HepG2 (cell line): ENCODE measurements around the gene TBC1D7. TPM values are rescaled to one million over a fixed set of nuclear protein-coding genes. Genes with fewer than 3 reads are reported as not detected.

ENCODE experiments used
- ATAC-seq: fragments of 200-7000 bp; cut with Tn5 transposase; 3 replicates; pipeline ENCODE4 v1.9.1; 2020; ENCODE audit warnings: mild to moderate bottlenecking, moderate library complexity
- BruUV-seq: library from RNA; stranded (reverse); fragments of 400-500 nt; replicated peaks from 2 replicates; lab custom pipeline; 2021; lab: Mats Ljungman, UMichigan
- CTCF ChIA-PET: fragments of 300-600 bp; formaldehyde crosslinking; extraction: SDS; loops from one replicate; lab custom pipeline; 2021; ENCODE audit warnings: low total read pairs, inconsistent platforms, low intra/inter-chr PET ratio; lab: Yijun Ruan, JAX
- POLR2A ChIA-PET: fragments of 350-600 bp; sonication (Branson Sonifier 250); formaldehyde crosslinking; loops from one replicate; lab custom pipeline; 2020; ENCODE audit warnings: antibody characterized with exemption, inconsistent platforms; lab: Yijun Ruan, JAX
- DNase-seq: peaks from one replicate; pipeline ENCODE4 v3.0.0-alpha.2; 2015; ENCODE audit warnings: low spot score
- FAIRE-seq: peaks from 3 replicates; lab custom pipeline; 2011; peaks lifted over from hg19 to GRCh38; lab: Jason Lieb, UNC
- H2AFZ ChIP-seq: one replicate; pipeline ENCODE4 v1.6.1; 2011; ENCODE audit warnings: low read length, inconsistent platforms
- H3K27ac ChIP-seq: fragments of 300-600 bp; 3 replicates; pipeline ENCODE4 v1.8.0; 2011; ENCODE audit warnings: mixed run types, mild to moderate bottlenecking, mixed read lengths, low read length, inconsistent platforms; ENCODE audit not compliant: insufficient read depth; ENCODE audit errors: extremely low read length
- H3K27me3 ChIP-seq, 2 experiments: fragments of 200-600 bp in 1 of 2; 2 replicates in 1 of 2; 3 replicates in 1 of 2; pipeline versions ENCODE4 v1.6.0 to v1.8.0; 2011; ENCODE audit warnings: low read length in 2 of 2, mild to moderate bottlenecking in 2 of 2, moderate library complexity in 2 of 2, inconsistent platforms in 1 of 2; ENCODE audit not compliant: insufficient read depth in 2 of 2, control insufficient read depth in 1 of 2
- H3K36me3 ChIP-seq, 2 experiments: fragments of 200-600 bp in 1 of 2; replicated peaks in 1 of 2; 2 replicates in 1 of 2; 3 replicates in 1 of 2; pipeline versions ENCODE4 v1.5.1 to v1.8.0; 2011; ENCODE audit warnings: low read length in 2 of 2, inconsistent platforms in 1 of 2; ENCODE audit not compliant: insufficient read depth in 2 of 2, control insufficient read depth in 1 of 2
- H3K4me1 ChIP-seq: 2 replicates; pipeline ENCODE4 v1.5.1; 2012; ENCODE audit warnings: low read length, inconsistent platforms; ENCODE audit not compliant: insufficient read depth
- H3K4me2 ChIP-seq: 2 replicates; pipeline ENCODE4 v1.6.0; 2011; ENCODE audit warnings: low read depth, low read length, inconsistent platforms
- H3K4me3 ChIP-seq, 3 experiments: fragments of 200-600 bp in 1 of 3; sonication (generic), shearing (Covaris generic) in 1 of 3; replicated peaks in 1 of 3; 2 replicates each; pipeline ENCODE4 v1.5.1; 2011 to 2016; ENCODE audit warnings: low read length in 3 of 3, inconsistent platforms in 2 of 3, low read depth in 2 of 3, mild to moderate bottlenecking in 2 of 3, control low read depth in 1 of 3, mixed read lengths in 1 of 3; ENCODE audit not compliant: insufficient read depth in 1 of 3
- H3K79me2 ChIP-seq: one replicate; pipeline ENCODE4 v1.6.1; 2011; ENCODE audit warnings: low read length, inconsistent platforms; ENCODE audit not compliant: insufficient read depth
- H3K9ac ChIP-seq: 2 replicates; pipeline ENCODE4 v1.6.0; 2011; ENCODE audit warnings: mild to moderate bottlenecking, low read depth, low read length, inconsistent platforms; ENCODE audit not compliant: insufficient read depth
- H3K9me3 ChIP-seq: 2 replicates; pipeline ENCODE4 v1.5.1; 2012; ENCODE audit warnings: mild to moderate bottlenecking, low read length
- H4K20me1 ChIP-seq: 2 replicates; pipeline ENCODE4 v1.6.0; 2011; ENCODE audit warnings: inconsistent platforms, mild to moderate bottlenecking, low read length, moderate library complexity; ENCODE audit not compliant: insufficient read depth
- WIZ ChIP-seq: sonication (generic); formaldehyde crosslinking; IDR thresholded peaks from 2 replicates; pipeline ENCODE4 v1.5.1; 2020; ENCODE audit warnings: mild to moderate bottlenecking, missing genetic modification reagents
- ZBTB20 ChIP-seq: sonication (generic); formaldehyde crosslinking; IDR thresholded peaks from 2 replicates; pipeline ENCODE4 v1.8.1; 2023; ENCODE audit warnings: missing genetic modification reagents, low read depth, mild to moderate bottlenecking, borderline replicate concordance
- ZNF230 ChIP-seq: sonication (generic); formaldehyde crosslinking; IDR thresholded peaks from 2 replicates; pipeline ENCODE4 v1.4.0; 2020; ENCODE audit warnings: mild to moderate bottlenecking, missing genetic modification reagents
- ZNF747 ChIP-seq: sonication (generic); formaldehyde crosslinking; IDR thresholded peaks from 2 replicates; pipeline ENCODE4 v1.8.1; 2023; ENCODE audit warnings: missing genetic modification reagents, mild to moderate bottlenecking, borderline replicate concordance
- WGBS: methylation state at CpG from one replicate; pipeline ENCODE4 v1.1.6; 2017; ENCODE audit warnings: low lambda C conversion rate; 5-methylcytosine and 5-hydroxymethylcytosine counted together
- in situ Hi-C: cut with HindIII; loops from 2 replicates; pipeline ENCODE4 v1.10.0; 2017; ENCODE audit warnings: low pct_unique_long_range_greater_than_20kb; ENCODE audit not compliant: extremely low pct_ligation_motif_present
- intact Hi-C: fragments of 100-400 bp; cut with micrococcal nuclease; formaldehyde crosslinking; loops from one replicate; pipeline ENCODE4 v1.10.0; 2022; ENCODE audit not compliant: unreplicated experiment
- polyA plus RNA-seq, 8 experiments: library from polyadenylated mRNA; depleted of rRNA in 3 of 8; stranded (reverse) in 7 of 8; unstranded in 1 of 8; fragments of >200 nt; fragmentation: Illumina TruSeq in 4 of 8; extraction: Trizol in 4 of 8; gene quantifications; 2 replicates each; pipeline versions ENCODE4 v1.2.1 to v1.2.3, GENCODE V29; 2011 to 2016; ENCODE audit warnings: low read depth in 4 of 8, missing spikeins in 1 of 8, mixed read lengths in 1 of 8; ENCODE audit not compliant: insufficient read depth in 1 of 8
- total RNA-seq, 5 experiments: library from RNA; depleted of rRNA; stranded (reverse); fragments of >200 nt; fragmentation: Illumina TruSeq; extraction: Trizol; gene quantifications; 2 replicates each; pipeline ENCODE4 v1.2.3, GENCODE V29; 2016; ENCODE audit warnings: low read depth in 1 of 5
- TF ChIP-seq, protein P1 (sequence below): sonication (generic); formaldehyde crosslinking; IDR thresholded peaks from 2 replicates; pipeline ENCODE4 v1.4.0; 2020; ENCODE audit warnings: missing genetic modification reagents, borderline replicate concordance
- TF ChIP-seq, protein P2 (sequence below): sonication (generic); formaldehyde crosslinking; IDR thresholded peaks from 2 replicates; pipeline ENCODE4 v1.8.1; 2022; ENCODE audit warnings: low read depth, mild to moderate bottlenecking, missing genetic modification reagents

Gene TBC1D7
- total and polyA plus RNA-seq, 2 of the 13 experiments (the other 11 are each of a cell fraction or from before 2014, with no cell fraction given) = 23.3 to 30.8 TPM

DNA sequence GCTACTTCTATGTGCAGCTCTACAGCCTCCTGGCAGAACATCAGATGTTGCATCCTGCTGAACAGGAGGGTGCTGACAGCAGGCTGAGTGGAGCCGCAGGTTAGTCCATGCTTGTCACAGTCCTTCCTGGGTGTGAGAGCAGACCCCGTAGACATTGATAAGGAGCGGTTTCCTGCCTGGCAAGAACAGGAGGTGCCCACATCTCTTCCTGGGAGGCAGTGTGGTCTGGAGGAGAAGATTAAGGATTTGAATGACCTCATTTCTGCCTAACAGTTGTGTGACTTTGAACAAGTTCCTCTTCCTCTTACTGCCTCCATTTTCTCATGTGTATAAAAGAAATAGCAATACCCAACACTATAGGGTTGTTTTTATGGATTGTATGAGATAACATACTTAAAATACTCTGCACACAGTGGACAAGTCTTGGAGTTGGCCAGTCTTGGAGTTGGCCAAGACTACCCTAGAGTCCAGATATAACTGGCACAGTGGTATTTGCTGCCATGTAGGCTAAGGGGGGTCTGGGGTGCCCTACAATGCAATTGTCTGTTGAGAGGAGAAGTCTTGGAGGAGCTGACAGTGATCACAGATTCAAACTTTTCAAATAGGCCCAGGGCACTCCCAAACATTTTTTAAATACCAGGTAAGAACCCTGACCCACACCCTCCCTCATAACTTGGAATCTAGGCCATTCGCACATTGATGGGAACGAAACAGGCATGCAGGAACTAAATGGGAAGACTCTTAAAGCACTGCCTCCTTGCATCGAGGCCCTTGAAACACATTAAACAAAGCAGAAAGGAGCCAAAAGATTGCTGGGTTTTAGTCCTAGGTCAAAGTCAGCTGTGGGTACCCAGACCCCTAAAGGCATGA lies 32.6 kb upstream of the TBC1D7 start:
- ATAC-seq (no peak), FAIRE-seq (no peak)

More for the DNA sequence above, 32.6 kb upstream of the TBC1D7 start:
- Histone ChIP-seq H3K36me3 (peaks cover 0 to 3% of the 10 kb centered on the region in 2 experiments; a peak in 2 of 5 replicates), H3K79me2 (no peaks in the 10 kb centered on the region), H3K27ac (no peak overlapping the region), H3K4me1 (peaks cover 6% of the 10 kb centered on the region; the same call in 1 of the 2 replicates), H3K9me3 (no peaks in the 10 kb centered on the region), H3K4me2 (no peak overlapping the region), H4K20me1 (no peaks in the 10 kb centered on the region), H3K9ac (no peak overlapping the region), H2AFZ (no peak overlapping the region), H3K27me3 (no peaks in the 10 kb centered on the region), H3K4me3 (no peak overlapping the region)
- WGBS = 95% methylated on average over 6 of the region's 6 CpGs
- intact Hi-C loops = no loop called here
- no peak for DNase-seq
- in situ Hi-C loops = no loop called here
- TF ChIP-seq ZNF747 (no peak), ZBTB20 (no peak), ZNF230 (CRISPR knock-in tag) (no peak), WIZ (CRISPR knock-in tag) (no peak)
- TF ChIP-seq, protein P1, sequence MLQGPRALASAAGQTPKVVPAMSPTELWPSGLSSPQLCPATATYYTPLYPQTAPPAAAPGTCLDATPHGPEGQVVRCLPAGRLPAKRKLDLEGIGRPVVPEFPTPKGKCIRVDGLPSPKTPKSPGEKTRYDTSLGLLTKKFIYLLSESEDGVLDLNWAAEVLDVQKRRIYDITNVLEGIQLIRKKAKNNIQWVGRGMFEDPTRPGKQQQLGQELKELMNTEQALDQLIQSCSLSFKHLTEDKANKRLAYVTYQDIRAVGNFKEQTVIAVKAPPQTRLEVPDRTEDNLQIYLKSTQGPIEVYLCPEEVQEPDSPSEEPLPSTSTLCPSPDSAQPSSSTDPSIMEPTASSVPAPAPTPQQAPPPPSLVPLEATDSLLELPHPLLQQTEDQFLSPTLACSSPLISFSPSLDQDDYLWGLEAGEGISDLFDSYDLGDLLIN (CRISPR knock-in tag) = no peak
- TF ChIP-seq, protein P2, sequence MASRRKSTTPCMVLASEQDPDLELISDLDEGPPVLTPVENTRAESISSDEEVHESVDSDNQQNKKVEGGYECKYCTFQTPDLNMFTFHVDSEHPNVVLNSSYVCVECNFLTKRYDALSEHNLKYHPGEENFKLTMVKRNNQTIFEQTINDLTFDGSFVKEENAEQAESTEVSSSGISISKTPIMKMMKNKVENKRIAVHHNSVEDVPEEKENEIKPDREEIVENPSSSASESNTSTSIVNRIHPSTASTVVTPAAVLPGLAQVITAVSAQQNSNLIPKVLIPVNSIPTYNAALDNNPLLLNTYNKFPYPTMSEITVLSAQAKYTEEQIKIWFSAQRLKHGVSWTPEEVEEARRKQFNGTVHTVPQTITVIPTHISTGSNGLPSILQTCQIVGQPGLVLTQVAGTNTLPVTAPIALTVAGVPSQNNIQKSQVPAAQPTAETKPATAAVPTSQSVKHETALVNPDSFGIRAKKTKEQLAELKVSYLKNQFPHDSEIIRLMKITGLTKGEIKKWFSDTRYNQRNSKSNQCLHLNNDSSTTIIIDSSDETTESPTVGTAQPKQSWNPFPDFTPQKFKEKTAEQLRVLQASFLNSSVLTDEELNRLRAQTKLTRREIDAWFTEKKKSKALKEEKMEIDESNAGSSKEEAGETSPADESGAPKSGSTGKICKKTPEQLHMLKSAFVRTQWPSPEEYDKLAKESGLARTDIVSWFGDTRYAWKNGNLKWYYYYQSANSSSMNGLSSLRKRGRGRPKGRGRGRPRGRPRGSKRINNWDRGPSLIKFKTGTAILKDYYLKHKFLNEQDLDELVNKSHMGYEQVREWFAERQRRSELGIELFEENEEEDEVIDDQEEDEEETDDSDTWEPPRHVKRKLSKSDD (CRISPR knock-in tag) = no peak
- BruUV-seq = no TSS peak
- CTCF ChIA-PET = no interaction called here
- POLR2A ChIA-PET = interaction anchor here (0.7 kb wide), 1 partner anchor 32 kb away, joined by 4 read pairs; the partner anchor contains the start of gene TBC1D7
